ENCODE results near the gene DNM3. TPM values are rescaled to one million over a fixed set of nuclear protein-coding genes. Genes with fewer than 3 reads are reported as not detected.

Gene DNM3
- total RNA-seq, 2 experiments from 2014 or later: 1.5 to 1.6 TPM

GRCh38 chr1:171801487-171801891, 39.8 kb upstream of the DNM3 start:
- DNase-seq (no peak), ATAC-seq (no peak)
- Mint-ChIP-seq H3K9me3 (ENCODE audit: insufficient read depth) (no peaks in the 10 kb centered on the region), H3K4me1 (ENCODE audit: low read depth) (peaks cover 6% of the 10 kb centered on the region), H3K27me3 (ENCODE audit: low read depth) (no peaks in the 10 kb centered on the region), H3K36me3 (ENCODE audit: low read depth) (peaks cover 18% of the 10 kb centered on the region), H3K4me3 (no peak overlapping the region), H3K27ac (no peak overlapping the region)
- ChIA-PET CTCF (interaction anchor here (0.6 to 6.8 kb wide), 31 partner anchors 8 to 628 kb away, joined by 3 to 142 read pairs (median 4); partner anchors contain the start of genes DNM3 and METTL13), POLR2A (interaction anchor here (1.4 kb wide), 1 partner anchor 60 kb away, joined by 4 read pairs; the partner anchor contains the start of gene VAMP4)

DNA sequence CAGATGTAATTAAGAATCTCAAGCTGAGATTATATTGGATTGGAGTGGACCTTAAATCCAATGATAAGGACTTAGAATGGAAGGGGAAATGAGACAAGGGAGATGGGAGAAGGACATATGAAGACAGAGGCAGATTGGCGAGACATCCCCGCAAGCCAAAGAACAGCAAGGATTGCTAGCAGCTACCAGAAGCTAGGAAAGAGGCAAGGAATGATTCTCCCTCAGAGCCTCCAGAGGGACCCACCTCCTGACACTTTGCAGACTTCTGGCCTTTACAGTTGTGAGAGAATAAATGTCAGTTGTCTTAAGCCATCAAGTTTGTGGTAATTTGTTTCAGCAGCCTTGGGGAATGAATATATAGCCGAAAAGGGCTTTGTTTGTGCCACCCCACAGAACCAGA, 39.1 kb upstream of the DNM3 start:
- ATAC-seq: no peak
- no peak overlapping the region for H3K27ac Mint-ChIP-seq
- CTCF ChIA-PET: interaction anchor here (0.5 to 6.8 kb wide), 23 partner anchors 8 to 628 kb away, joined by 3 to 142 read pairs (median 4); partner anchors contain the start of genes DNM3 and METTL13

DNA sequence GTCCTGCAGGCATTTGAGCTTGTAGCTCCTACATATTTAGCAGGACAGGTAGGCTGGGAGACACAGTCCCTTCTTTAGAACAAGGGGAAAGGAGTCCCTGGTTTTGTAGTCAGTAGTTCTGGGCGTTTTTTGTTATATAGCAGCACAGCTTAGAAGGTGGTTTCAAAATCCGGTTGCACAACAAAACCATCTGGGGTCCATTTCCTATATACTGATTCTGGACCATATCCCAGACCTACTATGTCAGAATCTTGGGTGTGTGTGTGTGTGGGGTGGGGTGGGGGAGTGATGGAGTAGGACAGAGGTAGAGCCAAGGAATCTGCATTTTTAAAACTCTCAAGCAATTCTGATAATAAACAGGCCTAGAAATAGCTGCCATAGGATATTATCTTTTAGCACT, 38.3 kb upstream of the DNM3 start:
- CTCF ChIA-PET: interaction anchor here (1.4 to 6.8 kb wide), 8 partner anchors 8 to 200 kb away, joined by 4 to 142 read pairs (median 22); partner anchors contain the start of gene DNM3
- DNase-seq: no peak
- no peak overlapping the region for H3K27ac Mint-ChIP-seq
- no peaks in the 10 kb centered on the region for H3K27me3 Mint-ChIP-seq (ENCODE audit: low read depth)
- H3K4me1 Mint-ChIP-seq (ENCODE audit: low read depth): peaks cover 7% of the 10 kb centered on the region
- H3K4me3 Mint-ChIP-seq: no peak overlapping the region
- no peaks in the 10 kb centered on the region for H3K9me3 Mint-ChIP-seq (ENCODE audit: insufficient read depth)
- ATAC-seq: no peak
- POLR2A ChIA-PET: no interaction called here
- peaks cover 3% of the 10 kb centered on the region for H3K36me3 Mint-ChIP-seq (ENCODE audit: low read depth)

More for the DNA sequence above, 39.1 kb upstream of the DNM3 start:
- Mint-ChIP-seq H3K4me1 (ENCODE audit: low read depth) (peaks cover 7% of the 10 kb centered on the region), H3K4me3 (no peak overlapping the region), H3K27me3 (ENCODE audit: low read depth) (no peaks in the 10 kb centered on the region), H3K36me3 (ENCODE audit: low read depth) (peaks cover 10% of the 10 kb centered on the region), H3K9me3 (ENCODE audit: insufficient read depth) (no peaks in the 10 kb centered on the region)
- POLR2A ChIA-PET: interaction anchor here (0.6 kb wide), 1 partner anchor 201 kb away, joined by 3 read pairs; no protein-coding TSS in a partner anchor
- no peak for DNase-seq

- ChIA-PET POLR2A (no interaction called here), CTCF (interaction anchor here (1.0 to 6.8 kb wide), 4 partner anchors 13 to 199 kb away, joined by 4 to 142 read pairs (median 18); no protein-coding TSS in a partner anchor)
These were observed 37.8 kb upstream of the DNM3 start for GRCh38 chr1:171803461-171804022.

DNA sequence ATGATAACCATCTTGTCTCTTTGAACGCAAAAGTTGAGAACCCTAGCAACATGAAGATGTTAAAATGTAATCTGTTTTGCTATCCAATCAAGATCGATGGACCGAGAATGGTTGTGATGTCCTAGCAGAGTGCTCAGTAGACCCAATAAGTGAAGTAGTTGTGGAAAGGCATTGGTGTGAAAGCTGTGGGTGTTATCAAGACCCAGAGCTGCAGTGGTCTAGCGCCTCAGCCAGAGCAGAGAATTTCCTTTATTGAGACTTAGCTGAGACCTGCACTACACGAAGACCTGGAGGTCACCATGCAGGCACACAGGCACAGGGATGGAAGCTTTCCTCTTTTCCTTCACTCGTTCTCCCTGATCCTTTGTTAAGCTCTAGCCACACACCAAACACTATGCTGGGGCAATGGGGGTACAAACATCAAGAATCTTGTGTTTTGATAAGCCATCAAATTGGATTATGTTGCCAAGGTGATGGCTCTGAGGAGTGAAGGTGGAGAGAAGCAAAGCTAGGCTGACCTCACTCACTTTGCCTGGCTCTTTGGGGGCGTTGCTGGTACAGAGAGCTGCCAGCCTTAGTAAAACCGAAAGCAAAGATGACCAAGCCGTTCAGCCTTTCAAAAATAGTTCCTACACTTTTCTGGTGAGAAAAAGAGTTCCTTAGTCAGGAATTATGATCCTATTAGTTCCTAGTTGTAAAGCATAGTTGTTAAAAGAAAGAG, 35.7 kb upstream of the DNM3 start:
- H3K4me3 Mint-ChIP-seq: no peak overlapping the region
- no peaks in the 10 kb centered on the region for H3K9me3 Mint-ChIP-seq (ENCODE audit: insufficient read depth)
- H3K4me1 Mint-ChIP-seq (ENCODE audit: low read depth): peaks cover 7% of the 10 kb centered on the region
- CTCF ChIA-PET: interaction anchor here (4.0 to 6.8 kb wide), 2 partner anchors 11 to 181 kb away, joined by 14 to 142 read pairs; no protein-coding TSS in a partner anchor
- ATAC-seq: peak; percentile 75
- H3K27me3 Mint-ChIP-seq (ENCODE audit: low read depth): no peaks in the 10 kb centered on the region
- POLR2A ChIA-PET: interaction anchor here (0.6 kb wide), 1 partner anchor 119 kb away, joined by 3 read pairs; no protein-coding TSS in a partner anchor
- no peaks in the 10 kb centered on the region for H3K36me3 Mint-ChIP-seq (ENCODE audit: low read depth)
- H3K27ac Mint-ChIP-seq: no peak overlapping the region
- DNase-seq: no peak

More at GRCh38 chr1:171803461-171804022, 37.8 kb upstream of the DNM3 start:
- H3K36me3 Mint-ChIP-seq (ENCODE audit: low read depth): peaks cover under 1% of the 10 kb centered on the region
- ATAC-seq (no peak), DNase-seq (no peak)
- no peaks in the 10 kb centered on the region for H3K9me3 Mint-ChIP-seq (ENCODE audit: insufficient read depth)
- peaks cover 7% of the 10 kb centered on the region for H3K4me1 Mint-ChIP-seq (ENCODE audit: low read depth)
- no peak overlapping the region for H3K27ac Mint-ChIP-seq
- no peaks in the 10 kb centered on the region for H3K27me3 Mint-ChIP-seq (ENCODE audit: low read depth)
- no peak overlapping the region for H3K4me3 Mint-ChIP-seq

GRCh38 chr1:171807556-171807955, 33.7 kb upstream of the DNM3 start:
- Mint-ChIP-seq H3K36me3 (ENCODE audit: low read depth) (no peaks in the 10 kb centered on the region), H3K4me3 (no peak overlapping the region), H3K27ac (no peak overlapping the region), H3K27me3 (ENCODE audit: low read depth) (no peaks in the 10 kb centered on the region), H3K4me1 (ENCODE audit: low read depth) (peaks cover 7% of the 10 kb centered on the region), H3K9me3 (ENCODE audit: insufficient read depth) (no peaks in the 10 kb centered on the region)
- ChIA-PET POLR2A (no interaction called here), CTCF (interaction anchor here (1.1 to 4.0 kb wide), 2 partner anchors 9 to 163 kb away, joined by 3 to 14 read pairs; no protein-coding TSS in a partner anchor)
- ATAC-seq: no peak
- DNase-seq: no peak

GRCh38 chr1:171809834-171810233, 31.5 kb upstream of the DNM3 start:
- POLR2A ChIA-PET: no interaction called here
- ATAC-seq (no peak), DNase-seq (no peak)
- Mint-ChIP-seq H3K27ac (no peak overlapping the region), H3K9me3 (ENCODE audit: insufficient read depth) (no peaks in the 10 kb centered on the region), H3K27me3 (ENCODE audit: low read depth) (no peaks in the 10 kb centered on the region), H3K4me1 (ENCODE audit: low read depth) (peaks cover 11% of the 10 kb centered on the region), H3K36me3 (ENCODE audit: low read depth) (no peaks in the 10 kb centered on the region), H3K4me3 (no peak overlapping the region)
- CTCF ChIA-PET: interaction anchor here (3.6 kb wide), 1 partner anchor 9 kb away, joined by 33 read pairs; no protein-coding TSS in a partner anchor

DNA sequence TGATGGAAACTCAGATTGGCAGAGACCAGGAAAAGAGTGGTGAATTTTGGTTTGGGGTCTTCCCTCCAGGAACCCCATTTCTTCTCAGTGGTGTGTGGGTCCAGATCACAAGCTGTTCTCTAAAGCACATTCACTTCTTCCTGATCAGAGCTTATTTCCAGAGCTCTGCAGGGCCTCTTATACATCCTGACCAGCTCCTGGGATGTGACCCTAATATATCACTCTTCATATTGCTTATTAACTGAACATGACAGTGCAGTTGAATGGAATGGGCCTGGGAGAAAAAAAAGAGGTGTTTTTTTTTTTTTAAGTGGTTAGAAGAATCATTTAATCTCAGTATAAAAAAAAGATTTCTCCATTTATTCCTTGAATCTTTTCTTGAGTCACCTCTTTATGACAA, 29.6 kb upstream of the DNM3 start:
- no peaks in the 10 kb centered on the region for H3K27me3 Mint-ChIP-seq (ENCODE audit: low read depth)
- peaks cover 6% of the 10 kb centered on the region for H3K4me1 Mint-ChIP-seq (ENCODE audit: low read depth)
- ChIA-PET POLR2A (no interaction called here), CTCF (interaction anchor here (3.6 kb wide), 1 partner anchor 11 kb away, joined by 33 read pairs; no protein-coding TSS in a partner anchor)
- DNase-seq (no peak), ATAC-seq (no peak)
- no peak overlapping the region for H3K27ac Mint-ChIP-seq
- no peaks in the 10 kb centered on the region for H3K36me3 Mint-ChIP-seq (ENCODE audit: low read depth)
- H3K4me3 Mint-ChIP-seq: no peak overlapping the region
- H3K9me3 Mint-ChIP-seq (ENCODE audit: insufficient read depth): no peaks in the 10 kb centered on the region

GRCh38 chr1:171814692-171815091, 26.6 kb upstream of the DNM3 start:
- Mint-ChIP-seq H3K9me3 (ENCODE audit: insufficient read depth) (no peaks in the 10 kb centered on the region), H3K4me3 (no peak overlapping the region), H3K27ac (no peak overlapping the region), H3K36me3 (ENCODE audit: low read depth) (no peaks in the 10 kb centered on the region), H3K27me3 (ENCODE audit: low read depth) (no peaks in the 10 kb centered on the region), H3K4me1 (ENCODE audit: low read depth) (peaks cover 17% of the 10 kb centered on the region)
- ATAC-seq (no peak), DNase-seq (no peak)
- POLR2A ChIA-PET: interaction anchor here (0.8 to 1.2 kb wide), 2 partner anchors 14 to 90 kb away, joined by 3 read pairs; no protein-coding TSS in a partner anchor
- CTCF ChIA-PET: no interaction called here

- ATAC-seq: no peak
- Mint-ChIP-seq H3K27ac (no peak overlapping the region), H3K9me3 (ENCODE audit: insufficient read depth) (no peaks in the 10 kb centered on the region), H3K4me1 (ENCODE audit: low read depth) (peaks cover 17% of the 10 kb centered on the region), H3K4me3 (no peak overlapping the region), H3K36me3 (ENCODE audit: low read depth) (no peaks in the 10 kb centered on the region), H3K27me3 (ENCODE audit: low read depth) (no peaks in the 10 kb centered on the region)
- no peak for DNase-seq
- CTCF ChIA-PET: interaction anchor here (1.8 to 3.3 kb wide), 2 partner anchors 11 to 15 kb away, joined by 13 to 14 read pairs; no protein-coding TSS in a partner anchor
- POLR2A ChIA-PET: no interaction called here
These were observed 24.9 kb upstream of the DNM3 start for GRCh38 chr1:171816300-171816901.

GRCh38 chr1:171817511-171818265, 23.6 kb upstream of the DNM3 start:
- Mint-ChIP-seq H3K4me1 (ENCODE audit: low read depth) (peaks cover 17% of the 10 kb centered on the region), H3K36me3 (ENCODE audit: low read depth) (no peaks in the 10 kb centered on the region), H3K4me3 (no peak overlapping the region), H3K27me3 (ENCODE audit: low read depth) (no peaks in the 10 kb centered on the region), H3K27ac (no peak overlapping the region), H3K9me3 (ENCODE audit: insufficient read depth) (no peaks in the 10 kb centered on the region)
- ATAC-seq: peak; percentile 42
- DNase-seq: peak; percentile 42
- ChIA-PET POLR2A (no interaction called here), CTCF (interaction anchor here (1.3 to 3.3 kb wide), 5 partner anchors 12 to 166 kb away, joined by 3 to 14 read pairs (median 6); no protein-coding TSS in a partner anchor)
